HTR-8/SVneo (cell line): ENCODE measurements around the gene ZNF850.
A peak's percentile ranks its signal among the peaks of the same experiment; 100 is the strongest.
"Not testable (repeated sequence)": the region's sequence is repeated elsewhere in the genome, so short reads cannot be mapped to it uniquely, and the experiment has no call there.

Experiments used
- DNase-seq: peaks from one replicate; pipeline ENCODE4 v3.0.0; 2011; ENCODE audit warnings: low spot score, mixed read lengths; ENCODE audit not compliant: insufficient read length
- FAIRE-seq: peaks from 2 replicates; lab custom pipeline; 2011; peaks lifted over from hg19 to GRCh38; lab: Jason Lieb, UNC

ZNF850 gene

GRCh38 chr19:36772311-36773222 is at the start of gene ZNF850:
Gene ZNF850 (minus strand): TSS chr19:36772807. CDS start chr19:36762606, 10,201 bp downstream.
- peak; percentile 91 for DNase-seq
- peak; percentile 62 for FAIRE-seq

GRCh38 chr19:36821758-36822157 is 49.2 kb upstream of the ZNF850 start:
- DNase-seq = no peak

DNA sequence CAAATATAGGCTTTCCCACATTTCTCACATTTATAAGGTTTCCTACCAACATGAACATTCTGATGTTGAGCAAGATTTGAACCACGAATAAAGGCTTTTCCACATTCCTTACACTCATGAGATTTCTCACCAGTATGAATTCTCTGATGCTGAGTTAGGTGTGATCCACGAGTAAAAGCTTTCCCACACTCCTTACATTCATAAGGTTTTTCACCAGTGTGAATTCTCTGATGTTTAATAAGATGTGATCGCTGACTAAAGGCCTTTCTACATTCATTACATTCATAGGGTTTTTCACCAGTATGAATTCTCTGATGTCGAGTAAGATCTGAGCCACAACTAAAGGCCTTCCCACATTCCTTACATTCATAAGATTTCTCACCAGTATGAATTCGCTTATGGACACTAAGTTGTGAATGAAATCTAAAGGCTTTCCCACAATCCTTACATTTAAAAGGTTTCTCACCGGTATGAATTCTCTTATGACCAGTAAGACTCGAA is 46.6 kb upstream of the ZNF850 start:
- no peak for FAIRE-seq
- DNase-seq = no peak

More at GRCh38 chr19:36821758-36822157, 49.2 kb upstream of the ZNF850 start:
- FAIRE-seq = no peak

DNA sequence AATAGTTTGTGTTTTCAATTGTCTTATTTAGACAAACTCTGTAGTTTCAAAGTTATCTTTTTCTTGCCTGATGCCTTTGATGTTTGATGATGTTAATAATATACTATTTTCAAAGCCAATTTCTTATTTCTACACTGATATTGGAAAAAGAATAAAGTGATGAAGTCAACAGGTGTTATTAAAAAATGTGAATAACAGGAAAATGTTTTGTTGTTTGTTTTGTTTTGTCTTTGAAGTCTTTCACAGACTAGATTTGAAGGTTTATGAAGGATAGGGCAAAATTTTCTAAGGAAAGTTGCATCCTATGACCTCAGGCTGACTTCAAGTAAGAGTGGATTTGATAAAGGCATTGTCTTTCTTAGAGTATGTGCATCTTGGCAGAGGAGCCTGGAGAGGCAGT is 34.4 kb upstream of the ZNF850 start:
- DNase-seq (no peak), FAIRE-seq (no peak)

DNA sequence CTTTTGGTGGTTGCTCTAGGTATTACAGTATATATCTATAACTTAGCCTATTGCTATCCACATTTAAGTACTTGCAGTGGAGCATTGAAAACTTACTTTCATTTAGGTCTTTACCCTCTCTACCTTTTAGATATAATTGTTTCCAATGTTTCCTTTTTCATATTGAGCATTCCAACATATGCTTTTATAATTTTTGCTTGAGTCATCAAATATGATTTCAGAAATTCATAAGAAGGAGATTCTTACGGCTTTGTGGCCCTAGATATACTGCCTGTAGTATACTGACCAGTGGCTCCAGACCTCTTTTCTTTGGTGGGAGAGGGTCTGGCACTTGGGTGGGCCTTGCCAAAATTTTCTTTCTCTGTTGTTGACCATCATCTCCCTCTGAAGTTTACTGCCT is 32.8 kb upstream of the ZNF850 start:
- no peak for DNase-seq
- no peak for FAIRE-seq

DNA sequence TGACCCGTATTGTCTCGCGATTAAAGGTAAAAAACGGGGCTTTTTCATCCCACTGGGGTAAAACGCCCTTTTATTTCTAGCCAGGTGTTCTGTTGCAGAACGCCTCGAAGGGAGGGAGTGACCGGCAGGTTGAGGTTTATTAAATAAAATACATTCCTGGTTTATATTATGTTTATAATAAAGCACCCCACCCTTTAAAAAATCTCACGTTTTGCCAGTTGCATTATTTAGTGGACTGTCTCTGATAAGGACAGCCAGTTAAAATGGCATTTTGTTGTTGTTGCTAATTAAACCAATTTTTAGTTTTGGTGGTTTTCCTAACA is 25.1 kb upstream of the ZNF850 start:
- DNase-seq (no peak), FAIRE-seq (no peak)

GRCh38 chr19:36796714-36796992 is 24.0 kb upstream of the ZNF850 start:
- DNase-seq (no peak), FAIRE-seq (no peak)

DNA sequence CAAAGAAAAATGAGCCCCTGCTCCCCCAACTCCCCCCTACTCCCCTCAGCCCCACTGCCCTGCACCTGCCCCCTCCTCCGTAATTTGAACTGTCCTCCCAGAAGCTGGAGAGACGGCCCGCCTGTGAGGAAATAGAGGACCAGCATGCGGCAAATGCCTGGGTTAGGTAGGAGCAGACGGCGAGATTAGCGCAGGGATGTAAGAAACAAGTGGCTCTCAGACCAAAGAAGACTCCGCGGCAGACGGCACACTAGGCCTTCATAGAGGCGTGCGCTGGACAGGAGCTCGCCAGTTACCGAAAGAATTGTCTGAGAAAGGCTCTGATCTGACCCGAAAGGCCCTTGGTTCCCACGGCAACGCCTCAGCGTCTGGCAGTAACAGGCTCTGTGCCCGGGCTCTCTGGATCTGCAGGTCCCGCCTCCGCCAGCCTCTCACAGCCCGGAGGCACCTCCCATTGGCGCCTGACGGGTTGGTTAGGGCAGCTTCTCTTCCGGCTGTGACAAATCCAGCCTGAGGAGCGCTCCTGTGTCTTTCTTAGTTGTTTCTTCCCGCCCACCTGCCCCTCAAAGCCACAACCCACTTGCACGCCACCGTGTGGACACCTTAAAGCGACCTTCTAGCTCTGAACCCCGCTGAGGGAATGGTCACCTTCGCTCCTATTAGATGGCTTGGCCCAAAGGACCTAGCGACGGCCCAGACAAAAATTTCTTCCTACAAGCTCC is 19.0 kb upstream of the ZNF850 start:
- FAIRE-seq, DNase-seq: not testable (repeated sequence)

DNA sequence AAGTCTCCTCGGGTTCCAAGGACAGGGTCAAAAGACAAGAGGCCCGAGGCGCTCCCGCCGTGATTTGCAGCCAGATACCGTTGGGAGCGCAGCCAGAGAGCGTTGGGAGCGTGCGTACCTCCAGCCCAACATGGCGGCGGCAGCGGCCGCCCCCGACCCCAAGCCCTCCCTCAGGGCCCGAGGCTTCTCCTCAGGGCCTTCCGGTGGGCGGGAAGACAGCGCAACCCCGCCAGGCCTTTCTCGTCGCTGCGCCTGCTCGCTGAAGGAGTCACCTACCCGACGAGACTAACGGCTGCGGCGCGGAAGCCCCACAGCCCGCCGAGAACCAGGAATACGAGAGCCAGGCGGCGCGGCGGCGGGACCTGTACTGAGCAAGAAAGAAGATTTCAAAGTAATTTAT is 3.2 kb upstream of the ZNF850 start:
- FAIRE-seq = no peak
- DNase-seq = no peak

DNA sequence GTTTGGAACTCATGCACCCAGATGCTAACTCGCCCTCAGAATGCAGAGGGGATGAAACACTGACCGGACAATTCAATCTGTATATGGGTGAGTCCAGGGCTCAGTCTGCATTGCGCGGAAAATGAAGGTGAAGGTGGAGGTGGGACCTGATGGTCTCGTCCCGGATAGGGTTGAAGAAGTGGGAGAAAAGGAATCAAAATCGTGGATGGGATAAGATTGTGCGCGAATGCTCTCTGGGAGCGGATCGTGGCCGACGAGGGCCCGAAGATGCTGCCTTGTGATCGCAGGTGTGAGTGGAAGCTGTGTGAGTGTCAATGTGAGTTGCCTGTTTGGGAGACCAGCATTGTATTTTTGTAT is 594 bp upstream of the ZNF850 start:
- FAIRE-seq = peak; percentile 87
- DNase-seq = no peak

DNA sequence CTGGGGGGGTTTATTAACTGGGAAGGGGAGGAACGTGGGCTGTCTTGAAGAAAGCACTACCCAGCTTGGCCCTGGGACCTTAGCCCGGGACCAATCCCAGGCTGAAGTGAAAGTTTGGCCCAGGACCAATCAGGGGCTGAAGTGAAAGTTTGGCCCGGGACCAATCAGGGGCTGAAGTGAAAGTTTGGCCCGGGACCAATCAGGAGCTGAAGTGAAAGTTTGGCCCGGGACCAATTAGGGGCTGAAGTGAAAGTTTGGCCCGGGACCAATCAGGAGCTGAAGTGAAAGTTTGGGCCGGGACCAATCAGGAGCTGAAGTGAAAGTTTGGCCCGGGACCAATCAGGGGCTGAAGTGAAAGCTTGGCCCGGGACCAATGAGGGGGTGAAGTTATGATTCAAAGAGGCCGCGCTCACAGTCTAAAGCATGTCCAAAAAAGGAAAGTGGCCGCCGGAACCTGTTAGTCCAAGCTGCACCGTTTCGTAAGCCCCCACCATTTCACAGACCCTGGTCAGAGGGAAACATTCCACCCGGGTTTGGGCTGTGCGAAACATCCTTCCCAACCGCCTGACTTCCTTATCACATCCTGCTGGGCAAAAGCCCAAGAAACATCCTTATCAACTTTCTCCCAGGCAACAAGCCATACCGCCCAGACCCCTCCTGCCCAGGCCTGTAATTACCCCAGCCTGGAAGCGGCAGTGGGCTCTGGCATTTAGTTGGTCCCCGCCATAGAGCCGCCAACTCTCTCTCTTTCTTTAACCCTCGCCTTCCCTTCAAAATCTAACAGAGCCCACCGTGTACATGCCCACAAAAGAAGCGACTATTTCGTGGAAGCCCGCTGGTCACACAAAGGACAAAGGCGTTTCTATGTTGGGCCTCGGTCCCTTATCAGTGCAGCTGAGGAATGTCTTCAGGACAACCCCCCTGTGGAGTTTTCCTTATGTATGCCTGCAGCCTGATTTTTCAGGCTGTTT is 1.1 kb downstream of the ZNF850 start:
- FAIRE-seq (peak; percentile 84), DNase-seq (peak; percentile 60)

DNA sequence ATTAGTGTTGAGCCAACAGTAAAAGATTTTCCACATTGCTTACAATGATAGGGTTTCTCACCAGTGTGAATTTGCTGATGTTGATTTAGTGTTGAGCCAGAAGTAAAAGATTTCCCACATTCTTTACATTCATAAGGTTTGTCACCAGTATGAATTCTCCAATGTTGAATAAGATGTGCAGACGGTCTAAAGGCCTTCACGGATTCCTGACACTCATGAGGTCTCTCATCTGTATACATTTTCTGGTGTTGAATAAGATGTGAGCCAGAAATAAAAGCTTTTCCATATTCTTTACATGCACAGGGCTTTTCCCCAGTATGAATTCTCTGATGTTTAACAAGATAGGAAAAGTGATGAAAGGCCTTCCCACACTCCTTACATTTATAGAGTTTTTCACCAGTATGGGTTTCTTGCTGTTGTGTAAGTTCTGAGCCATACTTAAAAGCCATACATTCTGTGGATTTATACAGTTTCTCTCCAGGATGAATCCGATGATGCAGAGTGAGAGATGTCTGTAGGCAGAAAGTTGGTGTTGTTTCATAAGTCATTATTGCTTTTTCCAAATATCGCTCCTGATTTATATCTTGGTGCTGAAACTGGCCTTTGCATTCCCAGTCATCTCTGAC is 22.4 kb downstream of the ZNF850 start:
- no peak for FAIRE-seq

GRCh38 chr19:36749613-36750012 is 23.0 kb downstream of the ZNF850 start:
- FAIRE-seq, DNase-seq: not testable (repeated sequence)

More for the DNA sequence above, 22.4 kb downstream of the ZNF850 start:
- DNase-seq = no peak

- peak; percentile 23 for FAIRE-seq
- no peak for DNase-seq
Measured at GRCh38 chr19:36748431-36749275, 24.0 kb downstream of the ZNF850 start.

DNA sequence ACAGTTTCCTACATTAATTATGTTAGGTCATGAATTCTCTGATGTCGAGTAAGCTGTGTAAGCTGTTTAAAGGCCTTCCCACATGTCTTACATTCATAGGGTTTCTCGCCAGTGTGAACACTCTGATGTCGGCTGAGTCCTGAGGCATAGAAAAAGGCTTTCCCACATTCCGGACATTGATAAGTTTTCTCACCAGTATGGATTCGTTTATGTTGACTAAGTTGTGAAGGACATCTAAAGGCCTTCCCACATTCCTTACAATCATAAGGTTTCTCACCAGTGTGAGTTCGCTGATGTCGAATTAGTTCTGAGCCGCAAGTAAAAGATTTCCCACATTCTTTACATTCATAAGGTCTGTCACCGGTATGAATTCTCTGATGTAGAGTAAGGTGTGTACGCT is 24.9 kb downstream of the ZNF850 start:
- FAIRE-seq = no peak

GRCh38 chr19:36745870-36746269 is 26.7 kb downstream of the ZNF850 start:
- DNase-seq (no peak), FAIRE-seq (no peak)

More for the DNA sequence above, 24.9 kb downstream of the ZNF850 start:
- no peak for DNase-seq

DNA sequence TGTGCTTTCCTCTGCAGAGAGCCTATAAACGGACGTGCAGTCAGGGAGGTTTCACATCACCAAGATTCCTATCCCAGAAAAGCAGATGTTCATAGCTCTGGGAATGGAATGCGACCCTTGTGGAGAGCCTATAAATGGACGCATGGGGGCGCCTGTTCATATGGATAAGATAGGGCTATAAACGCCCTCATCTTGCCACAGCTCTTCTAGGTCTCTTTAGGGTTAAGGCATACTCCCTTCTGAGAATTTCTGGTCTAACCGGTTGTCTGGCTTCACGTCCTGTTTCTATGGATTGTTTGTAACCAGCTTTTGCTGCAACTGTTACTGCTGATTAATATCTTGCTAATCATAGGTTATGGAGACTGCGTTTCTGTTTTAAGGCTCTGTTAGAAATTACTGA is 36.4 kb downstream of the ZNF850 start:
- DNase-seq, FAIRE-seq: not testable (repeated sequence)

GRCh38 chr19:36719687-36720556 is 52.7 kb downstream of the ZNF850 start:
- FAIRE-seq (no peak), DNase-seq (no peak)
